Loucy (cell line): Measurements from ENCODE around the gene SDCCAG8.

ENCODE experiments used
- H2AFZ ChIP-seq: fragments of 200-600 bp; sonication (generic); 2 replicates; pipeline ENCODE4 v1.6.0; 2016; ENCODE audit warnings: antibody characterized with exemption, mild to moderate bottlenecking, low read length, moderate library complexity
- H3F3A ChIP-seq: fragments of 200-600 bp; 2 replicates; pipeline ENCODE4 v1.6.0; 2016; ENCODE audit warnings: antibody characterized with exemption, low read depth, mild to moderate bottlenecking
- H3K27me3 ChIP-seq: fragments of 200-600 bp; sonication (generic); 2 replicates; pipeline ENCODE4 v1.6.1; 2014; ENCODE audit warnings: low read length, mild to moderate bottlenecking; ENCODE audit not compliant: insufficient read depth, poor library complexity, severe bottlenecking
- H3K36me3 ChIP-seq: fragments of 200-600 bp; sonication (generic); 2 replicates; pipeline ENCODE4 v1.6.1; 2016; ENCODE audit warnings: low read length; ENCODE audit not compliant: insufficient read depth
- H3K4me1 ChIP-seq: fragments of 200-600 bp; sonication (generic); 2 replicates; pipeline ENCODE4 v1.5.1; 2014; ENCODE audit warnings: low read length, mild to moderate bottlenecking; ENCODE audit not compliant: insufficient read depth, poor library complexity, severe bottlenecking
- H3K4me2 ChIP-seq: fragments of 200-600 bp; sonication (generic); 2 replicates; pipeline ENCODE4 v1.6.0; 2014; ENCODE audit warnings: antibody characterized with exemption, low read length, low read depth, mild to moderate bottlenecking; ENCODE audit not compliant: poor library complexity, severe bottlenecking
- H3K4me3 ChIP-seq: fragments of 200-600 bp; sonication (generic); 2 replicates; pipeline ENCODE4 v1.5.1; 2014; ENCODE audit warnings: low read length, mild to moderate bottlenecking, mixed read lengths; ENCODE audit not compliant: poor library complexity, severe bottlenecking
- H3K79me2 ChIP-seq: fragments of 200-600 bp; sonication (generic); 2 replicates; pipeline ENCODE4 v1.6.1; 2014; ENCODE audit warnings: low read length; ENCODE audit not compliant: insufficient read depth
- H3K9ac ChIP-seq: fragments of 200-600 bp; sonication (generic); 2 replicates; pipeline ENCODE4 v1.6.0; 2014; ENCODE audit warnings: mild to moderate bottlenecking, low read depth, low read length, moderate library complexity; ENCODE audit not compliant: poor library complexity, severe bottlenecking
- H3K9me2 ChIP-seq: fragments of 200-600 bp; sonication (generic); replicated peaks from 2 replicates; pipeline ENCODE4 v1.6.1; 2016; ENCODE audit warnings: low read depth, low read length, mixed read lengths
- H3K9me3 ChIP-seq: fragments of 200-600 bp; sonication (generic); 2 replicates; pipeline ENCODE4 v1.6.1; 2014; ENCODE audit warnings: mild to moderate bottlenecking, antibody characterized with exemption, low read length, low read depth; ENCODE audit not compliant: insufficient read depth
- H4K20me1 ChIP-seq: fragments of 200-600 bp; sonication (generic); 2 replicates; pipeline ENCODE4 v1.6.0; 2014; ENCODE audit warnings: antibody characterized with exemption, low read length, mild to moderate bottlenecking; ENCODE audit not compliant: insufficient read depth, poor library complexity, severe bottlenecking
- CTCF ChIP-seq: fragments of 200-600 bp; sonication (generic); conservative IDR thresholded peaks from 2 replicates; pipeline ENCODE4 v1.5.1; 2014; ENCODE audit warnings: mild to moderate bottlenecking, antibody characterized with exemption, low read length
- EZH2phosphoT487 ChIP-seq: fragments of 200-600 bp; IDR thresholded peaks from 2 replicates; pipeline ENCODE4 v1.6.1; 2018; ENCODE audit warnings: antibody characterized with exemption, mild to moderate bottlenecking, moderate library complexity, borderline replicate concordance

Gene SDCCAG8

GRCh38 chr1:243325305-243325890 lies 69.6 kb downstream of the SDCCAG8 start:
- H3K4me2 ChIP-seq = no peak overlapping the region
- H3K9me2 ChIP-seq = no peaks in the 10 kb centered on the region
- no peaks in the 10 kb centered on the region for H3K79me2 ChIP-seq
- no peaks in the 10 kb centered on the region for H3K27me3 ChIP-seq
- H3K4me1 ChIP-seq = no peaks in the 10 kb centered on the region
- H3F3A ChIP-seq = no peaks in the 10 kb centered on the region
- H3K9me3 ChIP-seq = no peaks in the 10 kb centered on the region
- TF ChIP-seq EZH2phosphoT487 (no peak), CTCF (peak; percentile 81)
- no peak overlapping the region for H2AFZ ChIP-seq
- no peak overlapping the region for H3K4me3 ChIP-seq
- H3K9ac ChIP-seq = no peak overlapping the region
- no peaks in the 10 kb centered on the region for H3K36me3 ChIP-seq
- H4K20me1 ChIP-seq = no peaks in the 10 kb centered on the region

GRCh38 chr1:243332440-243332839 lies 76.6 kb downstream of the SDCCAG8 start:
- no peak overlapping the region for H3K9ac ChIP-seq
- H3K9me3 ChIP-seq = no peaks in the 10 kb centered on the region
- no peaks in the 10 kb centered on the region for H4K20me1 ChIP-seq
- no peaks in the 10 kb centered on the region for H3F3A ChIP-seq
- no peak overlapping the region for H3K4me3 ChIP-seq
- TF ChIP-seq CTCF (no peak), EZH2phosphoT487 (no peak)
- no peaks in the 10 kb centered on the region for H3K4me1 ChIP-seq
- H3K79me2 ChIP-seq = no peaks in the 10 kb centered on the region
- H3K4me2 ChIP-seq = no peak overlapping the region
- no peaks in the 10 kb centered on the region; the same call in 1 of the 2 replicates for H3K36me3 ChIP-seq
- no peaks in the 10 kb centered on the region for H3K9me2 ChIP-seq
- H2AFZ ChIP-seq = no peak overlapping the region
- no peaks in the 10 kb centered on the region for H3K27me3 ChIP-seq

- TF ChIP-seq EZH2phosphoT487 (no peak), CTCF (no peak)
- Histone ChIP-seq H3K9me2 (no peaks in the 10 kb centered on the region), H3K4me3 (no peak overlapping the region), H3K4me1 (no peaks in the 10 kb centered on the region), H3K4me2 (no peak overlapping the region), H3K79me2 (no peaks in the 10 kb centered on the region), H2AFZ (no peak overlapping the region), H3K36me3 (no peaks in the 10 kb centered on the region; the same call in 1 of the 2 replicates), H3K27me3 (no peaks in the 10 kb centered on the region), H3K9ac (no peak overlapping the region), H4K20me1 (no peaks in the 10 kb centered on the region), H3K9me3 (no peaks in the 10 kb centered on the region), H3F3A (no peaks in the 10 kb centered on the region)
Observed at GRCh38 chr1:243335292-243335691, 79.5 kb downstream of the SDCCAG8 start.
